ENCODE data around the gene DLG4.

The DLG4 gene

GRCh38 chr17:7156342-7156940 is 63.2 kb downstream of the DLG4 start:
- DNase-seq (ENCODE audit: low read depth in 2 of 2) = no peak

- DNase-seq (ENCODE audit: low read depth in 2 of 2) = no peak
Measured at GRCh38 chr17:7147772-7148171, 71.9 kb downstream of the DLG4 start.

- DNase-seq (ENCODE audit: low read depth in 2 of 2) = no peak
Measured at GRCh38 chr17:7146115-7146514, 73.5 kb downstream of the DLG4 start.

- DNase-seq (ENCODE audit: low read depth in 2 of 2) = no peak
Measured at GRCh38 chr17:7144213-7144612, 75.4 kb downstream of the DLG4 start.

- DNase-seq (ENCODE audit: low read depth in 2 of 2) = no peak
Measured at GRCh38 chr17:7141824-7142223, 77.8 kb downstream of the DLG4 start.

- no peak for DNase-seq (ENCODE audit: low read depth in 2 of 2)
Measured at GRCh38 chr17:7139400-7139799, 80.2 kb downstream of the DLG4 start.

GRCh38 chr17:7138800-7139381 is 80.7 kb downstream of the DLG4 start:
- DNase-seq (ENCODE audit: low read depth in 2 of 2) = no peak

- no peak for DNase-seq (ENCODE audit: low read depth in 2 of 2)
Measured at GRCh38 chr17:7137171-7137943, 82.3 kb downstream of the DLG4 start.

Measured in fibroblast of skin of left quadriceps (primary cell).